Breast epithelium (tissue), 3 donors: ENCODE data around the gene CHMP4B.

ENCODE experiments used
- POLR2A ChIP-seq: fragments of 450-650 bp; IDR thresholded peaks from one replicate; pipeline ENCODE4 v1.6.1; 2016; ENCODE audit warnings: antibody characterized with exemption, mild to moderate bottlenecking, moderate library complexity
- POLR2AphosphoS5 ChIP-seq, 3 donors: sonication (generic); formaldehyde crosslinking; IDR thresholded peaks; one replicate each; pipeline ENCODE4 v1.6.1; 2017; ENCODE audit warnings: antibody characterized with exemption in 3 of 3
- TF ChIP-seq, protein P1 (sequence below), 3 donors: fragments of 450-650 bp; IDR thresholded peaks; one replicate each; pipeline ENCODE4 v1.5.1; 2016 to 2017; ENCODE audit warnings: antibody characterized with exemption in 3 of 3, mild to moderate bottlenecking in 3 of 3, moderate library complexity in 3 of 3

DNA sequence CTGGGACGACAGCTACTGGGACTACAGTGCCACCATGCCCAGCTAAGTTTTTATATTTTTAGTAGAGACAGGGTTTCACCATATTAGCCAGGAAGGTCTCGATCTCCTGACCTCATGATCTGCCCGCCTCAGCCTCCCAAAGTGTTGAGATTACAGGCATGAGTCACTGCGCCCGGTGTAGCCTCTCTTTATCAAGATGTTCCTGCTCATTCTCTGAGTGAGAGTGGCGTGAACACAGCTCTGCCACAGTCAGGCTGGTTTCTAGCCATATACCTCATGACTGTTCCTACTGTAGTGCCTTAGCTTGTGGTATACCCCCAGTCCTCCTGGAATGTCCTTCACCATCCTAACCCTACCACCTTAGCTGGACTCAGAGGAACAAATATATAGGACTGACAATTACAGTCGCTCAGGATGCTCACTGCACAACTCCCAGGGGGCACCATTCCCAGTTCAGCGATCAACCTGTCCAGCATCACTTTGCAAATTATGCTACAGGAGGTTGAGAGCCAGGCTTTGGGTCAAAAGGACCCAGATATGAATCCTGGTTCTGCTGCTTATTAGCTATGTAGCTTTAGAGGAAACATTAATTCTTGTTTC is 86.3 kb downstream of the CHMP4B start:
- TF ChIP-seq, protein P1, sequence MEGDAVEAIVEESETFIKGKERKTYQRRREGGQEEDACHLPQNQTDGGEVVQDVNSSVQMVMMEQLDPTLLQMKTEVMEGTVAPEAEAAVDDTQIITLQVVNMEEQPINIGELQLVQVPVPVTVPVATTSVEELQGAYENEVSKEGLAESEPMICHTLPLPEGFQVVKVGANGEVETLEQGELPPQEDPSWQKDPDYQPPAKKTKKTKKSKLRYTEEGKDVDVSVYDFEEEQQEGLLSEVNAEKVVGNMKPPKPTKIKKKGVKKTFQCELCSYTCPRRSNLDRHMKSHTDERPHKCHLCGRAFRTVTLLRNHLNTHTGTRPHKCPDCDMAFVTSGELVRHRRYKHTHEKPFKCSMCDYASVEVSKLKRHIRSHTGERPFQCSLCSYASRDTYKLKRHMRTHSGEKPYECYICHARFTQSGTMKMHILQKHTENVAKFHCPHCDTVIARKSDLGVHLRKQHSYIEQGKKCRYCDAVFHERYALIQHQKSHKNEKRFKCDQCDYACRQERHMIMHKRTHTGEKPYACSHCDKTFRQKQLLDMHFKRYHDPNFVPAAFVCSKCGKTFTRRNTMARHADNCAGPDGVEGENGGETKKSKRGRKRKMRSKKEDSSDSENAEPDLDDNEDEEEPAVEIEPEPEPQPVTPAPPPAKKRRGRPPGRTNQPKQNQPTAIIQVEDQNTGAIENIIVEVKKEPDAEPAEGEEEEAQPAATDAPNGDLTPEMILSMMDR (IDR thresholded peaks at IDR 0.05) = no peak
- no peak for TF ChIP-seq POLR2A
- no peak for TF ChIP-seq POLR2AphosphoS5 (IDR thresholded peaks at IDR 0.05)
